ENCODE results near the gene CIB2.

The CIB2 gene

GRCh38 chr15:78101423-78102105 is 29.7 kb downstream of the CIB2 start:
- no peak for TF ChIP-seq FOXP2 (optimal IDR thresholded peaks at IDR 0.05; ENCODE audit: borderline replicate concordance, extremely low read depth, extremely low read length, insufficient read depth)
- no peak for TF ChIP-seq TAF1 (IDR thresholded peaks at IDR 0.05; ENCODE audit: borderline replicate concordance, insufficient read depth, low read length)
- TF ChIP-seq SIN3A (IDR thresholded peaks at IDR 0.05; ENCODE audit: borderline replicate concordance, insufficient read depth, low read length): no peak
- TF ChIP-seq REST (IDR thresholded peaks at IDR 0.05; ENCODE audit: insufficient read depth in 1 of 2, low read depth in 2 of 2, low read length in 2 of 2): no peak
- no peak for TF ChIP-seq POLR2AphosphoS5 (IDR thresholded peaks at IDR 0.05; ENCODE audit: low read depth, low read length)

- no peak for TF ChIP-seq REST (IDR thresholded peaks at IDR 0.05; ENCODE audit: insufficient read depth in 1 of 2, low read depth in 2 of 2, low read length in 2 of 2)
- TF ChIP-seq FOXP2 (optimal IDR thresholded peaks at IDR 0.05; ENCODE audit: borderline replicate concordance, extremely low read depth, extremely low read length, insufficient read depth): no peak
- TF ChIP-seq SIN3A (IDR thresholded peaks at IDR 0.05; ENCODE audit: borderline replicate concordance, insufficient read depth, low read length): no peak
- no peak for TF ChIP-seq TAF1 (IDR thresholded peaks at IDR 0.05; ENCODE audit: borderline replicate concordance, insufficient read depth, low read length)
- no peak for TF ChIP-seq POLR2AphosphoS5 (IDR thresholded peaks at IDR 0.05; ENCODE audit: low read depth, low read length)
These were observed 30.4 kb downstream of the CIB2 start for GRCh38 chr15:78100886-78101285.

GRCh38 chr15:78098131-78098755 is 33.0 kb downstream of the CIB2 start:
- TF ChIP-seq FOXP2 (optimal IDR thresholded peaks at IDR 0.05; ENCODE audit: borderline replicate concordance, extremely low read depth, extremely low read length, insufficient read depth) (no peak), TAF1 (IDR thresholded peaks at IDR 0.05; ENCODE audit: borderline replicate concordance, insufficient read depth, low read length) (no peak)

- TF ChIP-seq POLR2AphosphoS5 (IDR thresholded peaks at IDR 0.05; ENCODE audit: low read depth, low read length) (no peak), SIN3A (IDR thresholded peaks at IDR 0.05; ENCODE audit: borderline replicate concordance, insufficient read depth, low read length) (no peak), FOXP2 (optimal IDR thresholded peaks at IDR 0.05; ENCODE audit: borderline replicate concordance, extremely low read depth, extremely low read length, insufficient read depth) (no peak), REST (IDR thresholded peaks at IDR 0.05; ENCODE audit: insufficient read depth in 1 of 2, low read depth in 2 of 2, low read length in 2 of 2) (no peak), TAF1 (IDR thresholded peaks at IDR 0.05; ENCODE audit: borderline replicate concordance, insufficient read depth, low read length) (no peak)
These were observed 33.6 kb downstream of the CIB2 start for GRCh38 chr15:78097667-78098066.

GRCh38 chr15:78093242-78094020 is 37.8 kb downstream of the CIB2 start:
- TF ChIP-seq REST (IDR thresholded peaks at IDR 0.05; ENCODE audit: insufficient read depth in 1 of 2, low read depth in 2 of 2, low read length in 2 of 2) (no peak), TAF1 (IDR thresholded peaks at IDR 0.05; ENCODE audit: borderline replicate concordance, insufficient read depth, low read length) (no peak), FOXP2 (optimal IDR thresholded peaks at IDR 0.05; ENCODE audit: borderline replicate concordance, extremely low read depth, extremely low read length, insufficient read depth) (no peak)

All from PFSK-1 (cell line).